Measurements from ENCODE around the gene C3.
A peak's percentile ranks its signal among the peaks of the same experiment; 100 is the strongest.
"Not testable (repeated sequence)": the region's sequence is repeated elsewhere in the genome, so short reads cannot be mapped to it uniquely, and the experiment has no call there.

The C3 gene

GRCh38 chr19:6686628-6686975 lies 33.8 kb downstream of the C3 start:
- DNase-seq = no peak

- DNase-seq = peak; percentile 88
These were observed 34.4 kb downstream of the C3 start for GRCh38 chr19:6685962-6686627.

DNA sequence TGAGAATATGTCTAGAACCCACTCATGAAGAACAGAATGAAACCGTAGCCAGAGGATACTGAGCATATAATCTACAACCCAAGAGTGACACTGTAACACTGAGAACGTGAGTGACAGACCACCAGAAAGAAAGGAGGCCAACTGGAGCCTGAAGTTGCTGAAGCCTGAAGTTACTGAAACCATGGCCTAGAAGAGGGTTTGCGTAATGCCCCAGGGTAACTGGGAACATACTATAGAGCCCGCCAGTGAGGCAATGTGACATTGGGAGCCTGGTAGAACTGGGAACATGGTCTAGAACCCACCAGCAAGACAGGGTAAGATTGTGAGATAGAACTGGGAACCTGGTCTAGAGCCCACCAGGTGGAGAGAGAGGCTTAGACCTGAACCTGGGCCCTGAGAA lies 35.0 kb downstream of the C3 start:
- DNase-seq = peak; percentile 29

GRCh38 chr19:6683971-6684370 lies 36.5 kb downstream of the C3 start:
- DNase-seq = no peak

GRCh38 chr19:6682607-6683128 lies 37.8 kb downstream of the C3 start:
- DNase-seq = no peak

DNA sequence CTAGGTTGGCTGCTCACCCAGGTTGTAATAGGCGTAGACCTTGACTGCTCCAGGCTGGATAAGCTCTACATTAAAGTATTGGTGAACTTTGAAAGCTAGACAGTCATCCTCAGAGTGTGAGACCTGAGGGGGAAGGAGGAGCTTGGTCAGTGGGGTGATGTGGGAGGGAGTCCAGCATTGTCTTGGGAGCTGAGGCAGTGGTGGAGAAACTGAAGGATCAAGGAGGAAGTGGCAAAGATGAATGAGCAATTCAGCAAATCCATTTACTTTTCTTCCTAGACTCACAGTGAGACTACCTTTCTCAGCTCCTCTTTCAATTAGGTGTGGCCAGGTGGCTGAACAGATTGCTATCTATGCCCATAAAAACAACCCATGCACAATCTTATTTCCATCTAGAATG lies 40.3 kb downstream of the C3 start:
- DNase-seq = peak; percentile 58

- no peak for DNase-seq
These were observed 41.3 kb downstream of the C3 start for GRCh38 chr19:6679139-6679538.

GRCh38 chr19:6678690-6679109 lies 41.8 kb downstream of the C3 start:
- DNase-seq = peak; percentile 78

DNA sequence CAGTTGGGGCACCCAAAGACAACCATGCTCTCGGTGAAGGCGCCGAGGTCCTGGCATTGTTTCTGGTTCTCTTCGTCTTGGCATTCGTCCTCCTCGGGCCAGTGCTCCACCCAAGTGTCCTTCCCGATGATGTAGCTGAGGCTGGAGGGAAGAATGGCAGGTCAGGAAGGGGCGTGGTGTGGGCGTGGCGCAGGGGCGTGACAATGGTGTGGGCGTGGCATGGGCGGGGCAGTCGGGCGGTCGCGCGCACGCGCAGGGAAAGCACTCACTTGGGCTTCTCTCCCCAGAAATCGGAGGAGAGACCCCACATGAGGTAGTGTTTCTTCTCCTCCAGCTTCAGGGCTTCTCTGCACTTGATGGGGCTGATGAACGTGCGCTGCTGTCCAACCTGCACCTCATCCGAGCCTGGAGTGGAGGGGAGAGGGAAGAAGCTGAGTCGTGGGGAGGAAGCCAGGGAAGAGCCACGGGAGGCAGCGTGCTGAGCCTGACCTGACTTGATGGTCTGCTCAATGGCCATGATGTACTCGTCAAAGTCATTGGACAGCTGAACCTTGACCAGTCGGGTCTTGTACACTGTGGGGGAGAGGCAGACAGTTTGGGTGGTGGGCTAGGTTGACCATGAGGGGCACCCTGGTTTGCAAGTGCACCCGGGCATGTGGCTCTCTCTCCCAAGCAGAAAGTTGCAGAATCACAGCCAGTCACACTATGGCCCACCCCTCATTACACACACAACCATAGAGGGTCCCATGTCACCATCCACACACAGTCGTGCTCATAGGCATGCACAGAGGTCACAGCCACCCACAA lies 42.4 kb downstream of the C3 start:
- peak; percentile 64 for DNase-seq

DNA sequence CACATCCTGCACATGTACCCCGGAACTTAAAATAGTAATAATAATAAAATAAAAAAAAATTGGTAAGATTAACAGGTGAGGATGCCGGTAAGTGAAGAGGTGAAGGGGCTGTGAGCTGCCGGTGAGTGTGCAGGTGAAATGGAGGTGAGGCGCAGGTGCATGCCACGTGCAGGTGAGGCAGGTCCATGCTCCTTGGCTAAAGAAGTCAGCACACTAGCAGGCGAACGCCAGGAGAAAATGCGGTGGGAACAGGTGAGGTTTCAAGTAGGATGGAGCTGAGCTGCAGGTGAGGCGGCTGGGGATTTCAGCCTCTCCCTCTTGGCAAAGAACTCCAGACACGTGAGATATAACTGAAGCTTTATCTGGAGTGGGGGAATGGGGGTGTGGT lies 43.0 kb downstream of the C3 start:
- DNase-seq = no peak

DNA sequence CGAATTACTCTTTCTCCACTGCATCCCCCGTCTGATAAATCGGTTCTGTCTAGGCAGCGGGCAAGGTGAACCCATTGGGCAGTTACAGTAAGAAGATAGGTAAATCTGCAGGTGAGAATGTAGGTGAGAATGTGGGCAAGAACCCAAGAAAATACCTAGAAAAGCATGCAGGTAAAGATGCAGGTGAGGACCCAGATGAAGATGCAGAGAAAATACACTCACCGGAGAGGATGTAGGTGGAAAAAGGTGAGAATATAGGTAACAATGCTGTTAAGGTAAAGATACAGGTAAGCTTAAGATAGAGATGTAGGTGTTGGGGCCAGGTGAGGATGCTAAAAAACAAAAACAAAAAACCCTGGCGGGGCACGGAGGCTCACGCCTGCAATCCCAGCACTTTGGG lies 44.2 kb downstream of the C3 start:
- DNase-seq = no peak

DNA sequence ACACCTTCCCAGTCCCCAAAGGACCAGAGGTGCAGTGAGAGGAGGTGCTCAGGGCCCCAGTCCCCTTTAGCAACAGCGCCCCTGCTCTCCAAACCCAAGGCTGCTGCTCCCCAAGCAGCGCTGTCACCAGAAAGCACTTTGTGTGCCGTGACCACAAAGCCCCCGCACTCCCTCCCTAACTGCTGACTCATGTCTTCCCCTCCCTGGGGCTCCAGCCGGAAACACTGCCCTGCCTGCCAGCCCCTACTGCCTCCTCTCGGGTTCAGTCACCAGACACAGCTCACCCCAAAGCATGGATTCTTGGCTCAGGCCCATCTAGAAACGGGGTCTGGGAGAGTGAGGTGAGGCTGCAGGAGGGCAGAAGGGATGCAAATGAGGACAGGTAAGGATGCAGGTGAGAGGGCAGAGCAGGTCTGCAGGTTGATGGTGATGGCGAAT lies 45.6 kb downstream of the C3 start:
- peak; percentile 96 for DNase-seq

GRCh38 chr19:6674408-6674807 lies 46.0 kb downstream of the C3 start:
- not testable (repeated sequence) for DNase-seq

GRCh38 chr19:6672693-6673290 lies 47.7 kb downstream of the C3 start:
- no peak for DNase-seq

DNA sequence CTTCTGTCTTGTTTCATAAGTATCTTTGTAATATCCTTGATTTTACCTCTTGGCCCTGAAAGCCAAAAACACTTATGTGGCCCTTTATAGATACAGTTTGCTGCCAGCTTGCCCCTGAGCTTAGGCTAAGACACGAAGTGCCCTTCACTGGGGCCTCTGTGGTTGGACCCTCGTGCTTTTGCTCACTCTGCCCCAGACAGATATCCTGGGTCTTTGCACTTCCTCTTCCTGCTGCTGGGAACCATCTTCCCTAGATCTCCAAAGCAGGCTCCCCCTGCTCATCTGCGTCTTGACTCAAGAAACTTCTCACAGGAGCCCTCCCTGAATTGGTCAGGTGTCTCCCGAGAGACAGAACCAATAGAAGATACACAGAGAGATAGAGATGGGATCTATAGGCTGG lies 48.5 kb downstream of the C3 start:
- peak; percentile 45 for DNase-seq

DNA sequence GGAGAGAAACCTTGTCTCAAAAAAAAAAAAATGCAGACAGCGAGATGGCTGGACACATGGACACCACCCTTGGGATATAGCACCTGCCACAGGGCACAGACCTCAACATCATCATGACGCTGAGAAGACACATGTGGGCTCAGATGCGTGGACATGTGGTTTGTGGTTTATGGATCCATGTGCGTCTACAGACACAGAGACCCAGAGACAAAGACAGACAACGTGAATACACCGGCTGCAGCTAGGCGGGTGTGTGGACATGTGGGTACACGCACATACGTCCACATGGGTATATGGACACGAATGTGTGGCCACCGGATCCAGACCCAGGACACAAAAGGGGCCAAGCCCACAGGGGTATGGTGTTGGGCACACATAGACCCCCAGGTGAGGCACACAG lies 51.8 kb downstream of the C3 start:
- DNase-seq = peak; percentile 41

GRCh38 chr19:6667114-6667627 lies 53.3 kb downstream of the C3 start:
- DNase-seq = no peak

DNA sequence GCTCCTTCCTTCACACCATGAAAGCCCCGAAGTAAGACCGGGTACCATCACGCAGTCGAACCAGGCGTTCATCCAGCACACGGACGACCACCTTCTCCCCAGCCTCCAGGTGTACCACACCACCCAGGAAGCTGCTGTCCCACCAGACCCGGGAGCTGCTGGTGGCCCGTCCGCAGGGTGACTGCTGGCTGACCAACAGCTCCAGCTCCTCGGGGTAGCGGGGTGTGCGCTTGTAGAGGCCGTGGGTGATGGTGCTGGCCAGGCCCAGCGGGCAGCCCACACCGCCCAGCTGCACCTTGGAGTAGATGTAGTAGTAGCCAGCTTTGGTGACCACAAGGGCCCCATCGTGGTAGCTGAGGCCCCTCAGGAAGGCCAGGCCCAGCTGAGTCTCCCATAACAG lies 55.5 kb downstream of the C3 start:
- no peak for DNase-seq

DNA sequence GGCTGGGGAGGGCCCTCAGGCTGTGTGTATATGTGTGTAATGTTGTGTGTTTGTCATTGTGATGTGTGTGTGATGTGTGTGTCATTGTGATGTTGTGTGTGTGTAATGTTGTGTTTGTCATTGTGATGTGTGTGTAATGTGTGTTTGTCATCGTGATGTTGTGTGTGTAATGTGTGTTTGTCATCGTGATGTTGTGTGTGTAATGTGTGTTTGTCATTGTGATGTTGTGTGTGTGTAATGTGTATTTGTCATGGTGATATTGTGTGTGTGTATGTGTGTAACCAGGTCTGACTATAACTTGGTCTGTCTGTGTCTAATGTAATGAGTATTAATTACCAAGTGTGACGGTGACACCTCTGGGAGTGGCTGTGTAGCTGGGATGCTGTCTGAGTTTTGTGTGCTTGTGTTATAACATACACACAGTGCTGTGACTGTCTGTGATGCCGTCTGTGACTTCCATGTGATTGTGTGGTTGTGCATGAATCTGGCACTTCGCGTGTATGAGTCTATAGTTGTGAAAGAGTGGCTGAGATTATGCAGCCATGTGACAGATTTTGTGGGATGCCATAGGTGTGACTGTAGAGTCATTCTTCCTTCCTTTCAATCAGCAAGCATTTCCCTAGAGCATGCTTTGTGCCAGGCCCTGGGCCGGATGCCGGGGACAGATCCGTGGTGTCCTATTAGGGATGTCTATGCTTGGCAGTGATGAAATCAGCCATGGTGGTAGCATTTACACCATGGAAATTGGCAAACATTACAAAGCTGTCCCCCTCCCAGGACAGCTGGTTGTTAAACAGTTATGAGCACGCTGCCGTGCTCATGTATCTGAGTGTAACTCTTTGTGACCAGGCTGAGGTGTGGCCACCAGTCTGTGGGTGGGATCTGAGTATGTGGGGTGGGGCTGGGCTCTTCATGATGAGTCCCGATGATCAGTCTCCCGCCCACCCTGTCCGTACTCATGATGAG lies 56.9 kb downstream of the C3 start:
- peak; percentile 38 for DNase-seq

GRCh38 chr19:6662702-6663101 lies 57.7 kb downstream of the C3 start:
- no peak for DNase-seq

- DNase-seq = not testable (repeated sequence)
These were observed 58.8 kb downstream of the C3 start for GRCh38 chr19:6661509-6662244.

- DNase-seq = no peak
These were observed 59.5 kb downstream of the C3 start for GRCh38 chr19:6660930-6661329.
